DOHH2 (cell line): ENCODE data around the gene MEFV.
"Not testable (repeated sequence)": the region's sequence is repeated elsewhere in the genome, so short reads cannot be mapped to it uniquely, and the experiment has no call there.

Experiments used
- H3F3A ChIP-seq: fragments of 200-600 bp; sonication (generic), shearing (Covaris generic); 2 replicates; pipeline ENCODE4 v1.6.0; 2016; ENCODE audit warnings: antibody characterized with exemption, mild to moderate bottlenecking; ENCODE audit not compliant: control insufficient read depth, insufficient read depth
- H3K27ac ChIP-seq: fragments of 200-600 bp; sonication (generic); 2 replicates; pipeline ENCODE4 v1.5.1; 2014; ENCODE audit warnings: low read depth, mild to moderate bottlenecking, low read length, moderate library complexity
- H3K27me3 ChIP-seq: fragments of 200-600 bp; sonication (generic); 2 replicates; pipeline ENCODE4 v1.6.1; 2014; ENCODE audit warnings: mild to moderate bottlenecking, low read length, mixed read lengths; ENCODE audit not compliant: control insufficient read depth
- H3K36me3 ChIP-seq: fragments of 200-600 bp; sonication (generic); 2 replicates; pipeline ENCODE4 v1.6.1; 2014; ENCODE audit warnings: mild to moderate bottlenecking, low read length, moderate library complexity, mixed read lengths; ENCODE audit not compliant: control insufficient read depth
- H3K4me1 ChIP-seq: fragments of 200-600 bp; sonication (generic); 2 replicates; pipeline ENCODE4 v1.6.1; 2014; ENCODE audit warnings: mild to moderate bottlenecking, low read length, mixed read lengths; ENCODE audit not compliant: control insufficient read depth
- H3K4me2 ChIP-seq: fragments of 200-600 bp; sonication (generic); 2 replicates; pipeline ENCODE4 v1.6.0; 2014; ENCODE audit warnings: mild to moderate bottlenecking, low read length, moderate library complexity
- H3K4me3 ChIP-seq: fragments of 200-600 bp; sonication (generic); 2 replicates; pipeline ENCODE4 v1.5.1; 2014; ENCODE audit warnings: mild to moderate bottlenecking, low read length, mixed read lengths
- H3K79me2 ChIP-seq: fragments of 200-600 bp; sonication (generic); 2 replicates; pipeline ENCODE4 v1.6.1; 2014; ENCODE audit warnings: mild to moderate bottlenecking, low read length, mixed read lengths; ENCODE audit not compliant: control insufficient read depth
- H3K9me2 ChIP-seq: fragments of 200-600 bp; sonication (generic); replicated peaks from 2 replicates; pipeline ENCODE4 v1.6.1; 2014; ENCODE audit warnings: mild to moderate bottlenecking, low read length, mixed read lengths; ENCODE audit not compliant: control insufficient read depth
- H3K9me3 ChIP-seq: fragments of 200-600 bp; sonication (generic); 2 replicates; pipeline ENCODE4 v1.6.1; 2014; ENCODE audit warnings: antibody characterized with exemption, low read length, mixed read lengths; ENCODE audit not compliant: control insufficient read depth, insufficient read depth
- H4K20me1 ChIP-seq: fragments of 200-600 bp; sonication (generic); 2 replicates; pipeline ENCODE4 v1.6.0; 2014; ENCODE audit warnings: low read depth, mild to moderate bottlenecking, antibody characterized with exemption, low read length, moderate library complexity; ENCODE audit not compliant: control insufficient read depth, insufficient read depth
- EZH2phosphoT487 ChIP-seq: fragments of 200-600 bp; sonication (generic); IDR thresholded peaks from 2 replicates; pipeline ENCODE4 v1.6.1; 2017; ENCODE audit warnings: borderline replicate concordance, mild to moderate bottlenecking, antibody characterized with exemption, low read length, moderate library complexity, mixed read lengths
- TF ChIP-seq, protein P1 (sequence below): fragments of 200-600 bp; sonication (generic); IDR thresholded peaks from one replicate; pipeline ENCODE4 v1.5.1; 2014; ENCODE audit warnings: antibody characterized with exemption, mild to moderate bottlenecking, low read depth, low read length; ENCODE audit not compliant: poor library complexity, severe bottlenecking

The MEFV gene

GRCh38 chr16:3274490-3274889 is 18.1 kb upstream of the MEFV start:
- no peaks in the 10 kb centered on the region for H3K9me3 ChIP-seq
- peaks cover 12% of the 10 kb centered on the region for H3K27me3 ChIP-seq
- TF ChIP-seq, protein P1, sequence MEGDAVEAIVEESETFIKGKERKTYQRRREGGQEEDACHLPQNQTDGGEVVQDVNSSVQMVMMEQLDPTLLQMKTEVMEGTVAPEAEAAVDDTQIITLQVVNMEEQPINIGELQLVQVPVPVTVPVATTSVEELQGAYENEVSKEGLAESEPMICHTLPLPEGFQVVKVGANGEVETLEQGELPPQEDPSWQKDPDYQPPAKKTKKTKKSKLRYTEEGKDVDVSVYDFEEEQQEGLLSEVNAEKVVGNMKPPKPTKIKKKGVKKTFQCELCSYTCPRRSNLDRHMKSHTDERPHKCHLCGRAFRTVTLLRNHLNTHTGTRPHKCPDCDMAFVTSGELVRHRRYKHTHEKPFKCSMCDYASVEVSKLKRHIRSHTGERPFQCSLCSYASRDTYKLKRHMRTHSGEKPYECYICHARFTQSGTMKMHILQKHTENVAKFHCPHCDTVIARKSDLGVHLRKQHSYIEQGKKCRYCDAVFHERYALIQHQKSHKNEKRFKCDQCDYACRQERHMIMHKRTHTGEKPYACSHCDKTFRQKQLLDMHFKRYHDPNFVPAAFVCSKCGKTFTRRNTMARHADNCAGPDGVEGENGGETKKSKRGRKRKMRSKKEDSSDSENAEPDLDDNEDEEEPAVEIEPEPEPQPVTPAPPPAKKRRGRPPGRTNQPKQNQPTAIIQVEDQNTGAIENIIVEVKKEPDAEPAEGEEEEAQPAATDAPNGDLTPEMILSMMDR: no peak
- no peak for TF ChIP-seq EZH2phosphoT487
- H3K79me2 ChIP-seq: no peaks in the 10 kb centered on the region
- H4K20me1 ChIP-seq: no peaks in the 10 kb centered on the region
- no peak overlapping the region for H3K4me3 ChIP-seq
- H3K27ac ChIP-seq: no peak overlapping the region
- peaks cover 5% of the 10 kb centered on the region for H3K4me1 ChIP-seq
- H3K4me2 ChIP-seq: no peak overlapping the region
- H3F3A ChIP-seq: no peaks in the 10 kb centered on the region
- H3K36me3 ChIP-seq: no peaks in the 10 kb centered on the region
- no peaks in the 10 kb centered on the region for H3K9me2 ChIP-seq

DNA sequence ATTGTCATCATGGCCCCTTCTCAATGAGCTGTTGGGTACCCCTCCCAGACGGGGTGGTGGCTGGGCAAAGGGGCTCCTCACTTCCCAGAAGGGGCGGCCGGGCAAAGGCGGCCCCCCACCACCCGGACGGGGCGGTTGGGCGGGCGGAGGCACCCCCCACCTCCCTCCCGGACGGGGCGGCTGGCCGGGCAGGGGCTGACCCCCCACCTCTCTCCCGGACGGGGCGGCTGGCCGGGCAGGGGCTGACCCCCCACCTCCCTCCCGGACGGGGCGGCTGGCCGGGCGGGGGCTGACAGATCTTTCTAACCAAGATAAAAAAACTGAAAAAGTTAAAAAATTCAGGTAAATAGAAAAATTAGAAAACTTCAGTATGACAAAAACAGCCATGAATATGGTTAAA is 14.8 kb upstream of the MEFV start:
- not testable (repeated sequence) for H3K36me3 ChIP-seq, H3K4me1 ChIP-seq, H3K27ac ChIP-seq, H3K4me2 ChIP-seq, H4K20me1 ChIP-seq, H3K9me2 ChIP-seq, H3K79me2 ChIP-seq, H3F3A ChIP-seq, H3K27me3 ChIP-seq, H3K9me3 ChIP-seq, H3K4me3 ChIP-seq

GRCh38 chr16:3270718-3271117 is 14.3 kb upstream of the MEFV start:
- not testable (repeated sequence) for H3K4me2 ChIP-seq, H3K36me3 ChIP-seq, H3K4me1 ChIP-seq, H3F3A ChIP-seq, H3K9me2 ChIP-seq, H3K9me3 ChIP-seq, H4K20me1 ChIP-seq, H3K27ac ChIP-seq, H3K79me2 ChIP-seq, H3K27me3 ChIP-seq, H3K4me3 ChIP-seq

GRCh38 chr16:3268294-3268693 is 11.9 kb upstream of the MEFV start:
- Histone ChIP-seq H3K36me3 (0 out of 2 replicates have a peak, but pooled peaks cover 3% of the 10 kb centered on the region), H3K4me1 (peaks cover 13% of the 10 kb centered on the region), H3K9me3 (peaks cover 5% of the 10 kb centered on the region), H4K20me1 (no peaks in the 10 kb centered on the region), H3F3A (no peaks in the 10 kb centered on the region; the same call in 1 of the 2 replicates), H3K79me2 (no peaks in the 10 kb centered on the region), H3K4me2 (no peak overlapping the region), H3K27ac (no peak overlapping the region), H3K9me2 (no peaks in the 10 kb centered on the region), H3K27me3 (no peaks in the 10 kb centered on the region), H3K4me3 (no peak overlapping the region)
- TF ChIP-seq EZH2phosphoT487: no peak
- TF ChIP-seq, protein P1: no peak
